Glutamatergic neuron (in vitro differentiated cells): Measurements from ENCODE around the gene DRC3. TPM values are rescaled to one million over a fixed set of nuclear protein-coding genes. Genes with fewer than 3 reads are reported as not detected.
A peak's percentile ranks its signal among the peaks of the same experiment; 100 is the strongest.
"Not testable (repeated sequence)": the region's sequence is repeated elsewhere in the genome, so short reads cannot be mapped to it uniquely, and the experiment has no call there.

Source experiments
- DNase-seq: peaks from one replicate; pipeline ENCODE4 v3.0.0; 2022
- H3K27ac Mint-ChIP-seq: one replicate; pipeline ENCODE4 v1.8.0; 2020; ENCODE audit warnings: mild to moderate bottlenecking, mixed read lengths, inconsistent platforms; ENCODE audit not compliant: unreplicated experiment
- H3K27me3 Mint-ChIP-seq: one replicate; pipeline ENCODE4 v1.8.0; 2020; ENCODE audit warnings: mild to moderate bottlenecking, moderate library complexity, mixed read lengths, inconsistent platforms; ENCODE audit not compliant: unreplicated experiment
- H3K36me3 Mint-ChIP-seq: one replicate; pipeline ENCODE4 v1.8.0; 2020; ENCODE audit warnings: mild to moderate bottlenecking, mixed read lengths, inconsistent platforms; ENCODE audit not compliant: unreplicated experiment
- H3K4me1 Mint-ChIP-seq: one replicate; pipeline ENCODE4 v1.8.0; 2020; ENCODE audit warnings: mild to moderate bottlenecking, low read depth, mixed read lengths, inconsistent platforms; ENCODE audit not compliant: unreplicated experiment
- H3K4me3 Mint-ChIP-seq: one replicate; pipeline ENCODE4 v1.8.0; 2020; ENCODE audit warnings: mild to moderate bottlenecking, mixed read lengths, inconsistent platforms; ENCODE audit not compliant: unreplicated experiment
- H3K9me3 Mint-ChIP-seq: one replicate; pipeline ENCODE4 v1.8.0; 2020; ENCODE audit warnings: mild to moderate bottlenecking, moderate library complexity, mixed read lengths, inconsistent platforms; ENCODE audit not compliant: unreplicated experiment
- total RNA-seq: library from RNA; stranded (reverse); fragmentation: NEBNext Ultra II Directional; extraction: Animal tissue kit (Norgen Biotek cat#: 25700); gene quantifications from one replicate; pipeline ENCODE4 v1.2.1, GENCODE V29; 2021; ENCODE audit not compliant: unreplicated experiment
- TF ChIP-seq, protein P1 (sequence below): fragments of 200-600 bp; sonication (generic); IDR thresholded peaks from one replicate; pipeline ENCODE4 v1.5.0; 2021; ENCODE audit not compliant: partially characterized antibody, unreplicated experiment

The DRC3 gene
- total RNA-seq, 1 donor from 2014 or later: 0.29 TPM

DNA sequence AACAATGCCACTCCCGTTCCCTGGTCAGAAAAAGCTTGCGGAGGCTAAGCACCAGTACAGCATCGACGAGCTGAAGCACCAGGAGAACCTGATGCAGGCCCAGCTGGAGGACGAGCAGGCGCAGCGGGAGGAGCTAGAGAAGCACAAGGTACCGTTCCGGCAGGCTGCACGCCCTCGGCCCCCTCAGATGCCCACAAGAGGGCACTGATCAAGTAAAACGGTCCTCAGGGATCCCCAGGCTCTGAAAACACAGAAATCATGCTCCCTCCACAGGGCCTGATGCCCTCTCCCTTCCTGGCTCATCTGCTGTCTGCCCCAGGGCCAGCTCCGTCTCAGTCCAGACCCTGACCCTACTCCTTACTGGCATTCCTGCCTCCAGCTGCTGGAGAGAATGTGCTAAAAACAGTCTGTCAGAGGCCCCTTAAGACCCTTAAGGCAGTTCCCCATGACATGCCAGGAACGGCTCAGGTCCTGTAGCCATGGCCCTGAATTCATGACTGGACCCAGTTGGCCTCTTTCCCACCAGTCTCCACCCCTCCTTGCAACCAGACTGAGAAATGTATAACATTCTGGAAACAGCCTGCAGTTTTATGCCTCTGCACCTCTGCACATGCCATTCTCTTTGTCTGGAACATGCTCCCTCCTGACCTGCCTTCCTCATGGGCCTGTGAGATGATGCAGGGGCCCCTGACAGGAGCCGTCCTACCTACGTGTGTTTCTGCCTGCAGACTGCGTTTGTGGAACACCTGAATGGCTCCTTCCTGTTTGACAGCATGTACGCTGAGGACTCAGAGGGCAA is 21.8 kb downstream of the DRC3 start:
- peak; percentile 48 for DNase-seq
- Mint-ChIP-seq H3K9me3 (peaks cover 4% of the 10 kb centered on the region), H3K4me1 (peaks cover 14% of the 10 kb centered on the region), H3K36me3 (no peaks in the 10 kb centered on the region), H3K27ac (no peak overlapping the region), H3K27me3 (peaks cover 2% of the 10 kb centered on the region), H3K4me3 (no peak overlapping the region)
- TF ChIP-seq, protein P1, sequence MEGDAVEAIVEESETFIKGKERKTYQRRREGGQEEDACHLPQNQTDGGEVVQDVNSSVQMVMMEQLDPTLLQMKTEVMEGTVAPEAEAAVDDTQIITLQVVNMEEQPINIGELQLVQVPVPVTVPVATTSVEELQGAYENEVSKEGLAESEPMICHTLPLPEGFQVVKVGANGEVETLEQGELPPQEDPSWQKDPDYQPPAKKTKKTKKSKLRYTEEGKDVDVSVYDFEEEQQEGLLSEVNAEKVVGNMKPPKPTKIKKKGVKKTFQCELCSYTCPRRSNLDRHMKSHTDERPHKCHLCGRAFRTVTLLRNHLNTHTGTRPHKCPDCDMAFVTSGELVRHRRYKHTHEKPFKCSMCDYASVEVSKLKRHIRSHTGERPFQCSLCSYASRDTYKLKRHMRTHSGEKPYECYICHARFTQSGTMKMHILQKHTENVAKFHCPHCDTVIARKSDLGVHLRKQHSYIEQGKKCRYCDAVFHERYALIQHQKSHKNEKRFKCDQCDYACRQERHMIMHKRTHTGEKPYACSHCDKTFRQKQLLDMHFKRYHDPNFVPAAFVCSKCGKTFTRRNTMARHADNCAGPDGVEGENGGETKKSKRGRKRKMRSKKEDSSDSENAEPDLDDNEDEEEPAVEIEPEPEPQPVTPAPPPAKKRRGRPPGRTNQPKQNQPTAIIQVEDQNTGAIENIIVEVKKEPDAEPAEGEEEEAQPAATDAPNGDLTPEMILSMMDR: no peak

DNA sequence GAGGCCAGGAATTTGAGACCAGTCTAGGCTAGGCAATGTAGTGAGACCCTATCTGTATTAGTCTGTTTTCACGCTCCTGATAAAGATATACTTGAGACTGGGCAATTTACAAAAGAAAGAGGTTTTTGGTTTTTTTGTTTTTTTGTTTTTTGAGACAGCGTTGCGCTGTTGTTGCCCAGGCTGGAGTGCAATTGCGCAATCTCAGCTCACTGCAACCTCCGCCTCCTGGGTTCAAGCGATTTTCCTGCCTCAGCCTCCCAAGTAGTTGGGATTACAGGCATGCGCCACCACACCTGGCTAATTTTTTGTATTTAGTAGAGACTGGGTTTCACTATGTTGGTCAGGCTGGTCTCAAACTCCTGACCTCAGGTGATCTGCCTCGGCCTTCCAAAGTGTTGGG is 23.2 kb downstream of the DRC3 start:
- not testable (repeated sequence) for H3K9me3 Mint-ChIP-seq, H3K27ac Mint-ChIP-seq, H3K4me3 Mint-ChIP-seq, H3K27me3 Mint-ChIP-seq, DNase-seq, H3K36me3 Mint-ChIP-seq
- peaks cover 19% of the 10 kb centered on the region for H3K4me1 Mint-ChIP-seq

DNA sequence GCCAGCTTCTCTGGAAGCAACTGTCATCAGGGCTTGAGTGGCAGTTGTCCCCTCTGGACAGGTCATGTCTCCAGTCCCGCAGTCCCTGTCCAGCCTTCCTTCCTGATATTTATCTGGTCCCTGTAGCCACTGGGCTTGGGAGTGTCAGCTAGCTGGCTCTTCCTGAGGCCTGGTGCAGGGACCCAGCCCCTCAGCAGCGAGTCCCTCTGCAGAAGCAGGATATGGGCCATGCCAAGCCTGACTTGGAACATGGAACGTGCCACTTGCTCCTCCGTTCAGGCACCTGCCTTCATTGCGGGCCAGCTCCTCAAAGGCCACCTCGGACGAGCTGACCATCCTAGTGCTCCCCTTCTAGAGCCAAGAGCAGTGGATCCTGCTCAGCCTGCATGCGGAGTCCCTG is 26.3 kb downstream of the DRC3 start:
- Mint-ChIP-seq H3K27ac (no peak overlapping the region), H3K36me3 (no peaks in the 10 kb centered on the region), H3K27me3 (peaks cover 7% of the 10 kb centered on the region), H3K4me1 (peaks cover 21% of the 10 kb centered on the region), H3K4me3 (no peak overlapping the region), H3K9me3 (peaks cover 7% of the 10 kb centered on the region)
- DNase-seq: no peak
- TF ChIP-seq, protein P1: no peak

DNA sequence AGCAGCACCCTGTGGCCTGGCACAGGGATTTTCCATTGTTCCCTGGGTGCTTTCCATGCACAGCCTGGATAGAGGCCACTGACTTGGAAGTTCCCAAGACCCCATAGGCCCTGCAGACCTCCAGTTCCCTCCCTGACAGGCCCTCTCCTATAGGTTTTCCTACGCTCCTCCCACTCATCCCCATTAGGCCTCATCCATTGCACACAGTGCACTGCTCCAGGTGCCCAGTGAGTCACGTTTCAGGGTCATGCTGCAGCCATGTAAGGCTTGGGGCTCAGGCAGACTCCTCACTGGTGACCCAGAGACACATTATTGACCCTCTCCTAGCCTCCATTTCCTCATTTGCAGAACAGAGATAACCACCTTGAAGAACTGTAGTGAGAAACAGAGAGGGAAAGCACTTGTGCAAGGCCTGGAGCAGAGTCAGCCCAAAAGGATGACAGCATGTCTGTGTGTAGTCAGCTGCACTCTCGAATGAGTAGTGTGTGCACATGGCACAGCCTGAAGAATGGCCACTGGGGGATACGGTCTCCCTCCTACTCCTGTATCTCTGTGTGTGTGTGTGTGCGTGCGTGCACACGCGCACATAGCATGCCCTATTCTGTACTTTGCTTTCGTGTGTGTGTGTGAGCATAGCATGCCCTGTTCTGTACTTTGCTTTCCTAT is 26.8 kb downstream of the DRC3 start:
- Mint-ChIP-seq H3K36me3 (no peaks in the 10 kb centered on the region), H3K27me3 (peaks cover 7% of the 10 kb centered on the region), H3K27ac (peak overlapping the region; percentile 59), H3K9me3 (peaks cover 7% of the 10 kb centered on the region), H3K4me3 (no peak overlapping the region), H3K4me1 (peaks cover 21% of the 10 kb centered on the region)
- TF ChIP-seq, protein P1: no peak
- no peak for DNase-seq

DNA sequence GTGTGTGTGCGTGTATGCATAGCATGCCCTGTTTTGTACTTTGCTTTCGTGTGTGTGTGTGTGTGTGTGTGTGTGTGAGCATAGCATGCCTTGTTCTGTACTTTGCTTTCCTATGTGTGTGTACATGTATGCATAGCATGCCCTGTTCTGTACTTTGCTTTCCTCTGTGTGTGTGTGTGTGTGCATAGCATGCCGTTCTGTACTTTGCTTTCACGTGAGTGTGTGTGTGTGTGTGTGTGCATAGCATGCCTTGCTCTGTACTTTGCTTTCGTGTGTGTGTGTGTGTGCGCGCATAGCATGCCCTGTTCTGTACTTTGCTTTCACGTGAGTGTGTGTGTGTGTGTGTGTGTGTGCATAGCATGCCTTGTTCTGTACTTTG is 27.4 kb downstream of the DRC3 start:
- Mint-ChIP-seq H3K27ac (no peak overlapping the region), H3K9me3 (peaks cover 5% of the 10 kb centered on the region), H3K4me1 (peaks cover 19% of the 10 kb centered on the region), H3K27me3 (peaks cover 7% of the 10 kb centered on the region), H3K36me3 (no peaks in the 10 kb centered on the region), H3K4me3 (no peak overlapping the region)
- DNase-seq: no peak
- TF ChIP-seq, protein P1: no peak
